Measurements from ENCODE around the gene RNF7. TPM values are rescaled to one million over a fixed set of nuclear protein-coding genes. Genes with fewer than 3 reads are reported as not detected.
"Not testable (repeated sequence)": the region's sequence is repeated elsewhere in the genome, so short reads cannot be mapped to it uniquely, and the experiment has no call there.

Gene RNF7
- total RNA-seq, 1 donor from 2014 or later, result 60.3 TPM

GRCh38 chr3:141735770-141736465 is 2.2 kb upstream of the RNF7 start:
- no peak for DNase-seq

GRCh38 chr3:141737093-141737492 is 1.0 kb upstream of the RNF7 start:
- DNase-seq, result no peak

- no peak for DNase-seq
These were observed 448 bp upstream of the RNF7 start for GRCh38 chr3:141737678-141738021.

- DNase-seq, result peak; percentile 57
These were observed 829 bp downstream of the RNF7 start for GRCh38 chr3:141738891-141739363.

GRCh38 chr3:141739731-141740130 is 1.6 kb downstream of the RNF7 start:
- DNase-seq, result no peak

- DNase-seq, result no peak
These were observed 2.3 kb downstream of the RNF7 start for GRCh38 chr3:141740349-141740748.

- no peak for DNase-seq
These were observed 5.2 kb downstream of the RNF7 start for GRCh38 chr3:141743305-141743704.

- no peak for DNase-seq
These were observed 8.9 kb downstream of the RNF7 start for GRCh38 chr3:141746962-141747361.

GRCh38 chr3:141753399-141753798 is 15.3 kb downstream of the RNF7 start:
- no peak for DNase-seq

GRCh38 chr3:141754032-141754431 is 15.9 kb downstream of the RNF7 start:
- no peak for DNase-seq

GRCh38 chr3:141762552-141762951 is 24.5 kb downstream of the RNF7 start:
- not testable (repeated sequence) for DNase-seq

- no peak for DNase-seq
These were observed 25.1 kb downstream of the RNF7 start, which contains the start of gene GRK7 for GRCh38 chr3:141763088-141763750. GRK7 (plus strand) TSS chr3:141763408; CDS start chr3:141778285, 14,877 bp downstream.

GRCh38 chr3:141764045-141764444 is 25.9 kb downstream of the RNF7 start:
- DNase-seq, result no peak

- DNase-seq, result no peak
These were observed 26.4 kb downstream of the RNF7 start for GRCh38 chr3:141764465-141764864.

GRCh38 chr3:141764986-141765385 is 26.9 kb downstream of the RNF7 start:
- DNase-seq, result no peak

GRCh38 chr3:141767066-141767465 is 29.0 kb downstream of the RNF7 start:
- no peak for DNase-seq

- DNase-seq, result no peak
These were observed 31.3 kb downstream of the RNF7 start for GRCh38 chr3:141769221-141769894.

- no peak for DNase-seq
These were observed 35.6 kb downstream of the RNF7 start for GRCh38 chr3:141773676-141774075.

GRCh38 chr3:141776376-141776775 is 38.3 kb downstream of the RNF7 start:
- no peak for DNase-seq

- no peak for DNase-seq
These were observed 38.8 kb downstream of the RNF7 start for GRCh38 chr3:141776885-141777284.

GRCh38 chr3:141777957-141778813 is 40.1 kb downstream of the RNF7 start:
- DNase-seq, result no peak

GRCh38 chr3:141779667-141780066 is 41.6 kb downstream of the RNF7 start:
- no peak for DNase-seq

All from tongue (tissue), 2 donors.